Activated CD8-positive, alpha-beta memory T cell treated with anti-CD3 and anti-CD28 coated beads for 36 hours (primary cell): ENCODE measurements around the gene AURKB. TPM values are rescaled to one million over a fixed set of nuclear protein-coding genes. Genes with fewer than 3 reads are reported as not detected.

Experiments used
- CTCF ChIA-PET: fragments of 350-600 bp; sonication (Branson Sonifier 250); formaldehyde crosslinking; loops from one replicate; lab custom pipeline; 2021; ENCODE audit warnings: antibody characterized with exemption; lab: Charles Lee
- POLR2A ChIA-PET: fragments of 350-600 bp; sonication (Branson Sonifier 250); formaldehyde crosslinking; loops from one replicate; lab custom pipeline; 2021; ENCODE audit warnings: antibody characterized with exemption; lab: Charles Lee
- total RNA-seq, 2 experiments: library from RNA; stranded (reverse); gene quantifications; one replicate each; pipeline ENCODE4 v1.2.3, GENCODE V29; 2021

The AURKB gene
- total RNA-seq, 2 experiments from 2014 or later, result 112 to 117 TPM

- POLR2A ChIA-PET, result interaction anchor here (2.4 to 5.0 kb wide), 2 partner anchors 14 kb away, joined by 14 to 56 read pairs; no protein-coding TSS in a partner anchor
- CTCF ChIA-PET, result interaction anchor here (1.0 to 4.9 kb wide), 9 partner anchors 9 to 80 kb away, joined by 3 to 28 read pairs (median 6); partner anchors contain the start of gene ALOXE3
Observed at GRCh38 chr17:8159459-8160223, 50.7 kb downstream of the AURKB start.

DNA sequence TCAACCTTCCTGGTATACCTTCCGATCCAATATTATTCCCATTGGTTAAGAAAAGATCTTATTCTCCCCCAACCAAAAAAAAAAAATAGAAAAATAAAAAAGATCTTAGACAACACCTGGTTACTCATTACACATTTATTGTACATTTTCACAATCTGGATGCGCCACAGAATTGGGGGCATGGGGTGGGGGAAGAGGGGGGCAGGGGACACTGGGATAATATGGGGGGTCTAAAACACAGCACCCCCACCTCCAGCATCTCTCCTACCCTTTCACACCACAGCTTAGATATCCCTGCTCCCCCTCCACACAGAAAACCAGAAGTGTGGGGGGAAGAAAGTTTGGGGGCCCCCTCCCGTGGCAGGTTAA lies 51.4 kb downstream of the AURKB start:
- ChIA-PET CTCF (interaction anchor here (1.3 to 4.9 kb wide), 9 partner anchors 9 to 132 kb away, joined by 3 to 28 read pairs (median 8); partner anchors contain the start of gene ALOXE3), POLR2A (interaction anchor here (2.4 kb wide), 1 partner anchor 14 kb away, joined by 14 read pairs; no protein-coding TSS in a partner anchor)

DNA sequence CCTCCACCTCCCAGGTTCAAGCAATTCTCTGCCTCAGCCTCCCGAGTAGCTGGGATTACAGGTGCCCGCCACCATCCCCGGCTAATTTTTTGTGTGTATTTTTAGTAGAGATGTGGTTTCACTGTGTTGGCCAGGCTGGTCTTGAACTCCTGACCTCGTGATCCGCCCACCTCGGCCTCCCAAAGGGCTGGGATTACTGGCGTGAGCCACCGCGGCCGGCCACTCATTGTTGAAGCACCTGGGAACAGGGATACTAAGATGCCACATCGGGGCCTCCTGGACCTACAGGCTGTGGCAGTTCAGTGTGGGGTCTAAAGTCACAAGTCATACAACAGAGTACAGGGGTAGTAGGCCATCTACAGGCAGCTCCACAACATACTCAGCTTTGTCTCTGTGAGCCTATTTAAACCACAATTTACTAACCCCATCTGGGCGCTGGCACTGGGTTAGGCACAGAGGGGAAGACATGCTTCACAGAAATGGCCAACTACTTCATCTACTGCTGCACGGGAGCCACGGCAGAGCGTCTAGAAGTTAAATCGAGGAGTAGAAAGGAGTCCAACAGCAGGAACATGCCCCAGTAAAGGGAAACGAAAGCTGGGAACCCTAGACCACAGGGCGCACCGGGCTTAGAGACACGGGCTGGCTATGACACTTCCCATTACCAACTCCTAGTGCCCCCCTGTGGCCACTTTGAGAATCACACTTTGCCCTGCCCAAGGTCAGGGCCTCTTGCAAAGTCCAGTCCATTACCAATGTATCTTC lies 51.9 kb downstream of the AURKB start:
- ChIA-PET CTCF (interaction anchor here (0.9 to 4.9 kb wide), 11 partner anchors 8 to 133 kb away, joined by 3 to 28 read pairs (median 6); partner anchors contain the start of gene ALOXE3), POLR2A (interaction anchor here (0.7 to 2.4 kb wide), 2 partner anchors 15 to 33 kb away, joined by 3 to 14 read pairs; no protein-coding TSS in a partner anchor)

- CTCF ChIA-PET, result interaction anchor here (0.6 to 4.9 kb wide), 9 partner anchors 8 to 66 kb away, joined by 3 to 27 read pairs (median 5); partner anchors contain the start of gene ALOXE3
- POLR2A ChIA-PET, result interaction anchor here (0.5 to 4.1 kb wide), 9 partner anchors 8 to 92 kb away, joined by 3 to 31 read pairs (median 4); partner anchors contain the start of genes CTC1 and HES7
Observed at GRCh38 chr17:8156246-8156992, 54.0 kb downstream of the AURKB start.

GRCh38 chr17:8155996-8156245 lies 54.5 kb downstream of the AURKB start:
- ChIA-PET CTCF (interaction anchor here (0.6 to 4.9 kb wide), 7 partner anchors 8 to 63 kb away, joined by 3 to 27 read pairs (median 5); partner anchors contain the start of gene ALOXE3), POLR2A (interaction anchor here (0.5 to 4.1 kb wide), 6 partner anchors 8 to 65 kb away, joined by 3 to 31 read pairs (median 4); partner anchors contain the start of gene HES7)

GRCh38 chr17:8155231-8155995 lies 55.0 kb downstream of the AURKB start:
- ChIA-PET POLR2A (interaction anchor here (1.2 to 4.1 kb wide), 5 partner anchors 9 to 36 kb away, joined by 3 to 31 read pairs (median 4); partner anchors contain the start of gene HES7), CTCF (interaction anchor here (0.6 to 4.9 kb wide), 7 partner anchors 9 to 62 kb away, joined by 3 to 27 read pairs (median 6); partner anchors contain the start of gene ALOXE3)

Other genes starting within 250 kb of the AURKB start
- not detected for gene GUCY2D, start 208.0 kb downstream of the AURKB start, total RNA-seq
- not detected for gene ALOX15B, start 171.5 kb downstream of the AURKB start, total RNA-seq
- gene ALOX12B, start 122.9 kb downstream of the AURKB start, total RNA-seq, result 1 to 10 TPM; 1.7 TPM
- gene ALOXE3, start 92.1 kb downstream of the AURKB start, total RNA-seq, result under 1 TPM in 1 of 2 experiments, not detected in 1; 0.19 TPM
- gene HES7, start 86.5 kb downstream of the AURKB start, total RNA-seq, result 1 to 10 TPM; 2.9 to 3.1 TPM
- gene PER1, start 58.2 kb downstream of the AURKB start, total RNA-seq, result 10 to 100 TPM; 43.1 to 45.4 TPM
- 10 to 100 TPM; 26.3 to 26.6 TPM for gene VAMP2, start 47.6 kb downstream of the AURKB start, total RNA-seq
- 10 to 100 TPM; 20.2 to 21.0 TPM for gene TMEM107, start 34.2 kb downstream of the AURKB start, total RNA-seq
- gene BORCS6, start 20.4 kb downstream of the AURKB start, total RNA-seq, result 1 to 10 TPM; 6.6 to 7.0 TPM
- gene CTC1, start 37.5 kb upstream of the AURKB start, total RNA-seq, result 10 to 100 TPM; 58.7 to 60.7 TPM
- gene PFAS, start 38.7 kb upstream of the AURKB start, total RNA-seq, result 100 to 1,000 TPM; 191 to 203 TPM
- 10 to 100 TPM; 65.8 to 66.1 TPM for gene RANGRF, start 78.1 kb upstream of the AURKB start, total RNA-seq
- gene SLC25A35, start 84.8 kb upstream of the AURKB start, total RNA-seq, result 1 to 10 TPM; 3.6 to 4.1 TPM
- gene ARHGEF15, start 99.7 kb upstream of the AURKB start, total RNA-seq, result not detected
- gene ODF4, start 129.3 kb upstream of the AURKB start, total RNA-seq, result not detected
- gene RPL26, start 172.6 kb upstream of the AURKB start, total RNA-seq, result 1,000 to 10,000 TPM; 2,480 to 2,528 TPM
- not detected for gene RNF222, start 187.3 kb upstream of the AURKB start, total RNA-seq
- gene NDEL1, start 225.3 kb upstream of the AURKB start, total RNA-seq, result 10 to 100 TPM; 49.5 to 52.4 TPM